Spleen (tissue), 11 donors: ENCODE measurements around the gene MLF2. TPM values are rescaled to one million over a fixed set of nuclear protein-coding genes. Genes with fewer than 3 reads are reported as not detected.
"Not testable (repeated sequence)": the region's sequence is repeated elsewhere in the genome, so short reads cannot be mapped to it uniquely, and the experiment has no call there.

ENCODE experiments used
- DNase-seq: peaks from one replicate; pipeline ENCODE4 v3.0.0-alpha.2; 2020
- H3K27ac ChIP-seq, 8 donors: fragments of 200-600 bp; sonication (generic) in 7 of 8; 1 replicate in 4 of 8; 2 replicates in 4 of 8; pipeline versions ENCODE4 v1.5.0 to v1.8.0; 2016 to 2021; ENCODE audit warnings: inconsistent platforms in 4 of 8, mild to moderate bottlenecking in 4 of 8, moderate library complexity in 1 of 8
- H3K27me3 ChIP-seq, 7 donors: fragments of 200-600 bp; sonication (generic) in 6 of 7; replicated peaks in 1 of 7; 1 replicate in 4 of 7; 2 replicates in 3 of 7; pipeline versions ENCODE4 v1.5.0 to v1.8.0; 2016 to 2021; ENCODE audit warnings: inconsistent platforms in 3 of 7, mild to moderate bottlenecking in 1 of 7
- H3K36me3 ChIP-seq, 6 donors: fragments of 200-600 bp; sonication (generic) in 5 of 6; 1 replicate in 4 of 6; 2 replicates in 2 of 6; pipeline versions ENCODE4 v1.5.0 to v1.8.0; 2016 to 2021; ENCODE audit warnings: inconsistent platforms in 2 of 6
- H3K4me1 ChIP-seq, 6 donors: fragments of 200-600 bp; sonication (generic) in 5 of 6; 1 replicate in 3 of 6; 2 replicates in 3 of 6; pipeline versions ENCODE4 v1.5.0 to v1.8.0; 2016 to 2021; ENCODE audit warnings: inconsistent platforms in 3 of 6
- H3K4me3 ChIP-seq, 8 donors: fragments of 200-600 bp; sonication (generic) in 7 of 8; 1 replicate in 4 of 8; 2 replicates in 4 of 8; pipeline versions ENCODE4 v1.5.0 to v1.8.0; 2016 to 2021; ENCODE audit warnings: inconsistent platforms in 4 of 8, mild to moderate bottlenecking in 4 of 8, moderate library complexity in 2 of 8
- H3K9me3 ChIP-seq, 8 donors: fragments of 200-600 bp; sonication (generic) in 7 of 8; 1 replicate in 4 of 8; 2 replicates in 4 of 8; pipeline versions ENCODE4 v1.5.0 to v1.8.0; 2016 to 2021; ENCODE audit warnings: inconsistent platforms in 4 of 8
- POLR2A ChIP-seq, 3 donors: fragments of 450-650 bp; IDR thresholded peaks; one replicate each; pipeline ENCODE4 v1.5.1; 2017; ENCODE audit warnings: antibody characterized with exemption in 3 of 3, mild to moderate bottlenecking in 1 of 3
- POLR2AphosphoS5 ChIP-seq, 3 donors: sonication (generic); formaldehyde crosslinking; IDR thresholded peaks; one replicate each; pipeline ENCODE4 v1.5.1; 2017; ENCODE audit warnings: antibody characterized with exemption in 3 of 3
- WGBS, 5 donors: extraction: QIAGEN DNeasy Blood & Tissue Kit in 3 of 5; methylation state at CpG; one replicate each; pipeline versions ENCODE4 v1.1.5 to v1.1.7; 2013 to 2018; 5-methylcytosine and 5-hydroxymethylcytosine counted together
- intact Hi-C: fragments of 100-400 bp; cut with DNase I; formaldehyde crosslinking; loops from one replicate; pipeline ENCODE4 v1.15.0; 2023; ENCODE audit warnings: low total_unique reads
- polyA plus RNA-seq, 3 donors: library from polyadenylated mRNA; stranded (reverse); fragments of 200-250 nt; gene quantifications; one replicate each; pipeline ENCODE4 v1.2.1, GENCODE V29; 2013
- total RNA-seq, 7 donors: library from RNA; depleted of rRNA in 3 of 7; stranded (reverse); fragments of >200 nt in 3 of 7; fragmentation: NEBNext Ultra II Directional in 4 of 7; extraction: Animal tissue kit (Norgen Biotek cat#: 25700) in 4 of 7; gene quantifications; one replicate each; pipeline versions ENCODE4 v1.1.0 to v1.2.1, GENCODE V29; 2016 to 2021
- TF ChIP-seq, protein P1 (sequence below), 11 experiments: fragments of 200-600 bp in 7 of 11; fragments of 450-650 bp in 4 of 11; sonication (generic) in 4 of 11; IDR thresholded peaks in 8 of 11; conservative IDR thresholded peaks in 3 of 11; 1 replicate in 7 of 11; 2 replicates in 4 of 11; pipeline versions ENCODE4 v1.4.0 to v1.8.0; 2016 to 2021; ENCODE audit warnings: antibody characterized with exemption in 11 of 11, inconsistent platforms in 4 of 11, mild to moderate bottlenecking in 1 of 11
- donor health status: healthy with polysubstance abuse.
- donor health status: DM: no; HTN: no; CAD: no; lungs with moderate emphysema.
- donor health status: DM: no; HTN: no; CAD: no.
- donor health status: Bipolar disorder and iron deficiency.
- donor health status: healthy.
- donor health status: DM: no; HTN: no; CAD: no.
- donor health status: DM: yes; HTN: yes; CAD: no.

MLF2 gene
- total and polyA plus RNA-seq, 10 donors, result 78.0 to 123 (median 104) TPM

DNA sequence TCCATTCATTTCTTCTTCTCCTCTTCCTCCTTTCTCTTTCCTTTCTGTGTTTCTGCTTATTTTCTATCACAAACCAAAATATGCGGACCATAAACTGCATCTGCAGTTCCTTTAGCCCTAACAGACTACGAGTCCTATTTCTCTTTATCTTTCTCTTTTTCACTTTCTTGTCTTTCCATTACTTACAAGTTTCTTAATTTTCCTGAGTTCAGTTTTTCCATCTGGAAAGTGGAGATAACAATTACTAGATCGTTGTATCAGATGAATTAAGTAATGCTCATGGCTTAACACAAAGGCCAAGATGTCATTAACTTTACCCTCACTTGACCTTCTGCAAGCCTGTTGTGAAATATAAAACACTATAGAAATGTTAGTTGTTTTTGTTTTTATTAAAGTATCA lies 30.1 kb downstream of the MLF2 start:
- no peak overlapping the region for H3K4me3 ChIP-seq
- peak overlapping the region in 2 of 8 donors; percentile 92 to 95 for H3K27ac ChIP-seq
- H3K9me3 ChIP-seq, result no peaks in the 10 kb centered on the region
- no peaks in the 10 kb centered on the region for H3K27me3 ChIP-seq
- peaks cover 0 to 25% (median 6%) of the 10 kb centered on the region in 6 donors for H3K36me3 ChIP-seq
- TF ChIP-seq POLR2A (IDR thresholded peaks at IDR 0.05) (no peak), POLR2AphosphoS5 (IDR thresholded peaks at IDR 0.05) (no peak)
- TF ChIP-seq, protein P1, sequence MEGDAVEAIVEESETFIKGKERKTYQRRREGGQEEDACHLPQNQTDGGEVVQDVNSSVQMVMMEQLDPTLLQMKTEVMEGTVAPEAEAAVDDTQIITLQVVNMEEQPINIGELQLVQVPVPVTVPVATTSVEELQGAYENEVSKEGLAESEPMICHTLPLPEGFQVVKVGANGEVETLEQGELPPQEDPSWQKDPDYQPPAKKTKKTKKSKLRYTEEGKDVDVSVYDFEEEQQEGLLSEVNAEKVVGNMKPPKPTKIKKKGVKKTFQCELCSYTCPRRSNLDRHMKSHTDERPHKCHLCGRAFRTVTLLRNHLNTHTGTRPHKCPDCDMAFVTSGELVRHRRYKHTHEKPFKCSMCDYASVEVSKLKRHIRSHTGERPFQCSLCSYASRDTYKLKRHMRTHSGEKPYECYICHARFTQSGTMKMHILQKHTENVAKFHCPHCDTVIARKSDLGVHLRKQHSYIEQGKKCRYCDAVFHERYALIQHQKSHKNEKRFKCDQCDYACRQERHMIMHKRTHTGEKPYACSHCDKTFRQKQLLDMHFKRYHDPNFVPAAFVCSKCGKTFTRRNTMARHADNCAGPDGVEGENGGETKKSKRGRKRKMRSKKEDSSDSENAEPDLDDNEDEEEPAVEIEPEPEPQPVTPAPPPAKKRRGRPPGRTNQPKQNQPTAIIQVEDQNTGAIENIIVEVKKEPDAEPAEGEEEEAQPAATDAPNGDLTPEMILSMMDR (IDR thresholded peaks at IDR 0.05 in 8 of 11, conservative IDR thresholded peaks at IDR 0.05 in 3 of 11), result no peak
- WGBS, 5 donors, result 74 to 84% (median 78%) methylated on average over 3 of the region's 3 CpGs
- DNase-seq, result no peak
- peaks cover 7 to 45% (median 15%) of the 10 kb centered on the region in 6 donors for H3K4me1 ChIP-seq
- intact Hi-C loops, result no loop called here

DNA sequence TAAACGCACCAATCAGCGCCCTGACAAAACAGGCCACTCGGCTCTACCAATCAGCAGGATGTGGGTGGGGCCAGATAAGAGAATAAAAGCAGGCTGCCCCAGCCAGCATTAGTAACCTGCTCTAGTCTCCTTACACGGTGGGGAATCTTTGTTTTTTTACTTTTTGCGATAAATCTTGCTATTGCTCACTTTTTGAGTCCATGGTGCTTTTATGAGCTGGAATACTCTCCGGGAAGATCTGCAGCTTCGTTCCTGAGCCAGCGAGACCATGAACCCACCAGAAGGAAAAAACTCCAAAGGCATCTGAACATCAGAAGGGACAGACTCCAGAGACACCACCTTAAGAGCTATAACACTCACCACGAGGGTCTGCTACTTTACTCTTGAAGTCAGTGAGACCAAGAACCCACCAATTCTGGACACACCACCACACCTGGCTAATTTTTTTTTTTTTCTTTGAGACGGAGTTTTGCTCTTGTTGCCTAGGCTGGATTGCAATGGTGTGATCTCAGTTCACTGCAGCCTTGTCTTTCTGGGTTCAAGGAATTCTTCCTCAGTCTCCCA lies 36.0 kb downstream of the MLF2 start:
- Histone ChIP-seq H3K4me3 (no peak overlapping the region), H3K27ac (no peak overlapping the region), H3K36me3 (no peaks in the 10 kb centered on the region), H3K4me1 (no peaks in the 10 kb centered on the region), H3K27me3 (peaks cover 0 to 31% (median 3%) of the 10 kb centered on the region in 7 donors), H3K9me3 (no peaks in the 10 kb centered on the region)
- WGBS, 5 donors, result 77 to 93% (median 85%) methylated on average over 8 to 9 of the region's 10 CpGs
- intact Hi-C loops, result no loop called here
- DNase-seq, result no peak
- TF ChIP-seq, protein P1 (IDR thresholded peaks at IDR 0.05 in 8 of 11, conservative IDR thresholded peaks at IDR 0.05 in 3 of 11), result no peak
- TF ChIP-seq POLR2A (IDR thresholded peaks at IDR 0.05), result no peak
- no peak for TF ChIP-seq POLR2AphosphoS5 (IDR thresholded peaks at IDR 0.05)

DNA sequence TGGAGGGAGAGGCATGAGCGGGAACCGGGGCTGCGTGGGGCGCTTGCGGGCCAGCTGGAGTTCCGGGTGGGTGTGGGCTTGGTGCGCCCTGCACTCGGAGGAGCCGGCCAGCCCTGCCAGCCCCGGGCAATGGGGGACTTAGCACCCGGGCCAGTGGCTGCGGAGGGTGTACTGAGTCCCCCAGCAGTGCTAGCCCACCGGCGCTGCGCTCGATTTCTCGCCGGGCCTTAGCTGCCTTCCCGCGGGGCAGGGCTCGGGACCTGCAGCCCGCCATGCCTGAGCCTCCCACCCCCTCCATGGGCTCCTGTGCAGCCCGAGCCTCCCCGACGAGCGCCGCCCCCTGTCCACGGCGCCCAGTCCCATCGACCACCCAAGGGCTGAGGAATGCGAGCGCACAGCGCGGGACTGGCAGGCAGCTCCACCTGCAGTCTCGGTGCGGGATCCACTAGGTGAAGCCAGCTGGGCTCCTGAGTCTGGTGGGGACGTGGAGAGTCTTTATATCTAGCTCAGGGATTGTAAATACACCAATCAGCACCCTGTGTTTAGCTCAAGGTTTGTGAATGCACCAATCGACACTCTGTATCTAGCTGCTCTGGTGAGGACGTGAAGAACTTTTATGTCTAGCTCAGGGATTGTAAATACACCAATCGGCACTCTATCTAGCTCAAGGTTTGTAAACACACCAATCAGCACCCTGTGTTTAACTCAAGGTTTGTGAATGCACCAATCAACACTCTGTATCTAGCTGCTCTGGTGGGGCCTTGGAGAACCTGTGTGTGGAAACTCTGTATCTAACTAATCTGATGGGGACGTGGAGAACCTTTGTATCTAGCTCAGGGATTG lies 36.7 kb downstream of the MLF2 start:
- peaks cover 0 to 36% (median 3%) of the 10 kb centered on the region in 7 donors for H3K27me3 ChIP-seq
- intact Hi-C loops, H3K36me3 ChIP-seq, H3K4me3 ChIP-seq, H3K4me1 ChIP-seq, H3K9me3 ChIP-seq, DNase-seq, H3K27ac ChIP-seq: not testable (repeated sequence)
- 89 to 97% (median 92%) methylated on average over 10 to 34 of the region's 41 CpGs for WGBS, 5 donors

DNA sequence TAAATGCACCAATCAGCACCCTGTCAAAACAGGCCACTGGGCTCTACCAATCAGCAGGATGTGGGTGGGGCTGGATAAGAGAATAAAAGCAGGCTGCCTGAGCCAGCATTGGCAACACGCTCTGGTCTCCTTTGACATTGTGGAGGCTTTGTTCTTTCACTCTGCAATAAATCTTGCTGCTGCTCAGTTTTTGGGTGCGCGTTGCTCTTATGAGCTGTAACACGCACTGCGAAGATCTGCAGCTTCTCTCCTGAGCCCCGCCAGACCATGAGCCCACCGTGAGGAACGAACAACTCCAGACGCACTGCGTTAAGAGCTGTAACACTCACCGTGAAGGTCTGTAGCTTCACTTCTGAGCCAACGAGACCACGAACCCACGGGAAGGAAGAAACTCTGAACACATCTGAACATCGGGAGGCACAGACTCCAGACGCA lies 44.0 kb downstream of the MLF2 start:
- H3K27me3 ChIP-seq, result peaks cover 0 to 85% (median 36%) of the 10 kb centered on the region in 7 donors
- intact Hi-C loops, result no loop called here
- TF ChIP-seq, protein P1 (IDR thresholded peaks at IDR 0.05 in 8 of 11, conservative IDR thresholded peaks at IDR 0.05 in 3 of 11), result no peak
- TF ChIP-seq POLR2A (IDR thresholded peaks at IDR 0.05) (no peak), POLR2AphosphoS5 (IDR thresholded peaks at IDR 0.05) (no peak)
- peak; percentile 41 for DNase-seq
- 59 to 77% (median 63%) methylated on average over 14 to 16 of the region's 16 CpGs for WGBS, 5 donors
- H3K27ac ChIP-seq, result no peak overlapping the region
- no peaks in the 10 kb centered on the region for H3K36me3 ChIP-seq
- H3K9me3 ChIP-seq, result no peaks in the 10 kb centered on the region
- H3K4me3 ChIP-seq, result peak overlapping the region in 1 of 8 donors; percentile 15
- H3K4me1 ChIP-seq, result no peaks in the 10 kb centered on the region

DNA sequence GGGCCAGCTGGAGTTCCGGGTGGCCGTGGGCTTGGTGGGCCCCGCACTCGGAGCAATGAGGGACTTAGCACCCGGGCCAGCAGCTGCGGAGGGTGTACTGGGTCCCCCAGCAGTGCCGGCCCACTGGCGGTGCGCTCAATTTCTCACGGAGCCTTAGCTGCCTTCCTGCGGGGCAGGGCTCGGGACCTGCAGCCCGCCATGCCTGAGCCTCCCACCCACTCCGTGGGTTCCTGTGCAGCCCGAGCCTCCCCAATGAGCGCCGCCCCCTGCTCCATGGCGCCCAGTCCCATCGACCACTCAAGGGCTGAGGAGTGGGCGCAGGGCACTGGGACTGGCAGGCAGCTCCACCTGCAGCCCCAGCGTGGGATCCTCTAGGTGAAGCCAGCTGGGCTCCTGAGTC lies 44.6 kb downstream of the MLF2 start:
- WGBS, 5 donors, result 92 to 96% (median 92%) methylated on average over 5 to 21 of the region's 21 CpGs
- H3K36me3 ChIP-seq, H3K27ac ChIP-seq, H3K9me3 ChIP-seq, H3K4me1 ChIP-seq, intact Hi-C loops, H3K4me3 ChIP-seq: not testable (repeated sequence)
- peaks cover 0 to 87% (median 42%) of the 10 kb centered on the region in 7 donors for H3K27me3 ChIP-seq
- DNase-seq, result peak; percentile 43
